AG09319 (cell line): ENCODE results near the gene SLC6A19.

Source experiments
- DNase-seq: peaks from one replicate; pipeline ENCODE4 v3.0.0-alpha.2; 2010; ENCODE audit warnings: low read depth; ENCODE audit errors: extremely low read depth
- TF ChIP-seq, protein P1 (sequence below): IDR thresholded peaks from 2 replicates; pipeline ENCODE4 v1.5.1; 2011; ENCODE audit warnings: low read depth, mild to moderate bottlenecking, inconsistent platforms, low read length, moderate library complexity

Gene SLC6A19

DNA sequence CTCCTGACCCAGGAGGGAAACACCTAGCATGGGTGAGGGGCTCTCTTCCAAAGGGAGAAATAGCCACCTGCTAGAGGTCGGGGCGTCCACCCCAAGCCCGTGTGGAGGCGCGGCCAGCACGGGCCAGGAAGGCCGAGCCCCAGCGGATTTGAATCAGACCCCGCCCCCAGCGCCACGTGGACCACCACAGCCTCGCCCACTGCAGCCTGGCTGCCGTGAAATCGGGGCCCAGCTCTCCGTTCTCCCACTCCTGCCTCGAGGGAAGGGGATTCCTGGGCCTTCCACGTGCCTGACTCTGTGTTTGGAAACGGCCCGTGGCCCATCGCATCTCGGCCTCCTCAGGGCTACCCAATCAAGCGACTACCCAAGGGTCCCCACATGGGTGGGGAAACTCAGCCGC, 55.4 kb downstream of the SLC6A19 start:
- no peak for DNase-seq
- TF ChIP-seq, protein P1, sequence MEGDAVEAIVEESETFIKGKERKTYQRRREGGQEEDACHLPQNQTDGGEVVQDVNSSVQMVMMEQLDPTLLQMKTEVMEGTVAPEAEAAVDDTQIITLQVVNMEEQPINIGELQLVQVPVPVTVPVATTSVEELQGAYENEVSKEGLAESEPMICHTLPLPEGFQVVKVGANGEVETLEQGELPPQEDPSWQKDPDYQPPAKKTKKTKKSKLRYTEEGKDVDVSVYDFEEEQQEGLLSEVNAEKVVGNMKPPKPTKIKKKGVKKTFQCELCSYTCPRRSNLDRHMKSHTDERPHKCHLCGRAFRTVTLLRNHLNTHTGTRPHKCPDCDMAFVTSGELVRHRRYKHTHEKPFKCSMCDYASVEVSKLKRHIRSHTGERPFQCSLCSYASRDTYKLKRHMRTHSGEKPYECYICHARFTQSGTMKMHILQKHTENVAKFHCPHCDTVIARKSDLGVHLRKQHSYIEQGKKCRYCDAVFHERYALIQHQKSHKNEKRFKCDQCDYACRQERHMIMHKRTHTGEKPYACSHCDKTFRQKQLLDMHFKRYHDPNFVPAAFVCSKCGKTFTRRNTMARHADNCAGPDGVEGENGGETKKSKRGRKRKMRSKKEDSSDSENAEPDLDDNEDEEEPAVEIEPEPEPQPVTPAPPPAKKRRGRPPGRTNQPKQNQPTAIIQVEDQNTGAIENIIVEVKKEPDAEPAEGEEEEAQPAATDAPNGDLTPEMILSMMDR = no peak

DNA sequence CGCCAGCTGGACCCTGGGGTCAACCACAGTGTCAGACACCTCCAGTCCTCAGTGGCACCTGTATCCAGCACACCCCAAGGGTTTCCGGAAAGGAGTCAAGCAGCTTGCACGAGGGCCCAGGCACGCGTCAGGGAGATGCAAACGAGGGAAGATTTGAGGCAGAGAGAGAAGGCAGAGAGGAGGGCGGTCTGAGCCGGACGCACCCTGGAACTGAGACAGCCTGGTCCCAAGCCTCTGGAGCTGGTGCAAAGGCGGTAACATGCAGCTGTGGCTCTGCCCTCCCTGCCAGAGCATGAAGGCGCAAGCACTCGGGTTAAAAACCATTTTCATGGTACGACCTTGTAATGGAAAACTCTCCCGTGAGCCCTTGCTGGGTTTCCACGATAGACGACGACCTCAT, 56.0 kb downstream of the SLC6A19 start:
- TF ChIP-seq, protein P1 = no peak
- DNase-seq = no peak

DNA sequence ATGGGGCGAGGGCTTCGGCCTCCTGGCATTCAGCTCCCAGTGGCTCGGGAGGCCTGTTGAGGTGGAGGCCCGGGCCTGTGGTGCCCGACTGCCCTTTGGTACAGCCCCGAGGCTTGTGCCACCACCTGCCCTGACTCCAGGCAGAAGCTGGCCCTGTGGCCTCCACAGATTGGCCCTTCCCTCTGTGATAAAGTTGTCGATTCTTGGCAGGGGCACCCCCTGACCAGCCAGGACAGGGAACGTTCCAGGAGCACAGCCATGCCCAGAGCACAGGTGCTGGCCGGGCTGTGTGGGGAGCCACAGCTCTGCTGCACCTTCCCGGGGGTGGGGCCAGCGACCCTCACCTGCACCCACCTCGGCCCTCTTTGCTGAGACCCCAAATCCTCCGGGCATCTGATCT, 56.4 kb downstream of the SLC6A19 start:
- no peak for DNase-seq
- TF ChIP-seq, protein P1 = no peak

GRCh38 chr5:1259806-1260480, 58.5 kb downstream of the SLC6A19 start:
- no peak for DNase-seq
- TF ChIP-seq, protein P1 = no peak

GRCh38 chr5:1261643-1262042, 60.2 kb downstream of the SLC6A19 start:
- no peak for DNase-seq
- TF ChIP-seq, protein P1 = no peak

GRCh38 chr5:1262381-1262780, 61.0 kb downstream of the SLC6A19 start:
- TF ChIP-seq, protein P1 = no peak
- DNase-seq = no peak

- DNase-seq = no peak
Measured at GRCh38 chr5:1264211-1264610, 62.8 kb downstream of the SLC6A19 start.

More at GRCh38 chr5:1264211-1264610, 62.8 kb downstream of the SLC6A19 start:
- TF ChIP-seq, protein P1 = no peak
